ENCODE results near the gene NLRC5.

DNA sequence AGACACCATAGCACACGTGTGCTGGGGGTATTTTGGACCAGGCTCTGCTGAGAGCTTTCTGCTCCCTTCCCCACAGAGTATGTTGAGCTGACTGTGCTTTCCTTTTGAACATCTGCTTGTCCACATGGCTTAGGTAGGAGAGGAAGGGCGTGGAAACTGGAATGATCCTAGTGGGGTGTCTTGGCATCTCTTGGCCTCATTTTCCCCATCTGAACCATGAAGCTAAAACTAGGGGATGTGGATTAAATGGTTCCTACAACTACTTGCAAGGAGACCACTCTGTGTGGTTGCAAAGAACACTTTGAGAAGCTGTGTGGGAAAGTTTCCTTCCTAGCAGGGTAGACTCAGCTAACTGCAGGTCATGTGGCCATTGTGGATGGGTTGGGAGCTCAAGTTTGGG is 6.7 kb upstream of the NLRC5 start:
- TF ChIP-seq GATA2 (IDR thresholded peaks at IDR 0.05; ENCODE audit: low read depth, low read length) (no peak), GATA3 (IDR thresholded peaks at IDR 0.05; ENCODE audit: low read depth, low read length) (no peak)

Measured in SH-SY5Y (cell line).